HT-29 (cell line): ENCODE results near the gene SRRM1. TPM values are rescaled to one million over a fixed set of nuclear protein-coding genes. Genes with fewer than 3 reads are reported as not detected.

Source experiments
- DNase-seq: peaks from one replicate; pipeline ENCODE4 v3.0.0-alpha.2; 2015; ENCODE audit warnings: low spot score
- total RNA-seq: library from RNA; depleted of rRNA; stranded (reverse); fragments of >200 nt; shearing (Covaris generic); gene quantifications from 2 replicates; pipeline ENCODE4 v1.2.3, GENCODE V29; 2014; rRNA removed

SRRM1 gene
- 25.3 and 26.0 TPM in 2 replicates for total RNA-seq

- DNase-seq, result peak; percentile 98
Observed at GRCh38 chr1:24642481-24643362, at the start of gene SRRM1. Gene SRRM1, plus strand, starts transcription at chr1:24643302. Its CDS starts 25 bp downstream, at chr1:24643327.

- DNase-seq, result peak; percentile 25
Observed at GRCh38 chr1:24594328-24594598, 48.8 kb upstream of the SRRM1 start.

- DNase-seq, result no peak
Observed at GRCh38 chr1:24596401-24596880, 46.7 kb upstream of the SRRM1 start.

GRCh38 chr1:24599265-24599664 lies 43.8 kb upstream of the SRRM1 start:
- DNase-seq, result no peak

GRCh38 chr1:24600551-24600950 lies 42.6 kb upstream of the SRRM1 start:
- DNase-seq, result no peak

- DNase-seq, result no peak
Observed at GRCh38 chr1:24605534-24606295, 37.4 kb upstream of the SRRM1 start.

GRCh38 chr1:24606296-24606605 lies 36.9 kb upstream of the SRRM1 start:
- no peak for DNase-seq

GRCh38 chr1:24606621-24607020 lies 36.5 kb upstream of the SRRM1 start:
- DNase-seq, result peak; percentile 10

GRCh38 chr1:24609949-24610517 lies 33.1 kb upstream of the SRRM1 start:
- DNase-seq, result peak; percentile 17

- DNase-seq, result no peak
Observed at GRCh38 chr1:24619376-24619775, 23.7 kb upstream of the SRRM1 start.

- DNase-seq, result no peak
Observed at GRCh38 chr1:24620678-24621077, 22.4 kb upstream of the SRRM1 start.

- DNase-seq, result no peak
Observed at GRCh38 chr1:24621121-24621520, 22.0 kb upstream of the SRRM1 start.

GRCh38 chr1:24622218-24622617 lies 20.9 kb upstream of the SRRM1 start:
- DNase-seq, result no peak

GRCh38 chr1:24632832-24633175 lies 10.3 kb upstream of the SRRM1 start:
- no peak for DNase-seq

GRCh38 chr1:24635195-24635843 lies 7.8 kb upstream of the SRRM1 start:
- DNase-seq, result peak; percentile 74

- DNase-seq, result no peak
Observed at GRCh38 chr1:24636661-24637357, 6.3 kb upstream of the SRRM1 start.

- no peak for DNase-seq
Observed at GRCh38 chr1:24639094-24639493, 4.0 kb upstream of the SRRM1 start.

GRCh38 chr1:24639881-24640280 lies 3.2 kb upstream of the SRRM1 start:
- DNase-seq, result no peak

- DNase-seq, result no peak
Observed at GRCh38 chr1:24640288-24640687, 2.8 kb upstream of the SRRM1 start.

- DNase-seq, result no peak
Observed at GRCh38 chr1:24641646-24642151, 1.4 kb upstream of the SRRM1 start.

- peak; percentile 27 for DNase-seq
Observed at GRCh38 chr1:24643363-24644099, 429 bp downstream of the SRRM1 start.
